ENCODE results near the gene PPARD. TPM values are rescaled to one million over a fixed set of nuclear protein-coding genes. Genes with fewer than 3 reads are reported as not detected.

PPARD gene
- polyA plus RNA-seq, 1 donor from 2014 or later = 1.3 TPM

GRCh38 chr6:35365594-35366203, 23.3 kb downstream of the PPARD start:
- no peak overlapping the region for H3K4me3 ChIP-seq (ENCODE audit: low read length)
- no peak overlapping the region for H2AFZ ChIP-seq (ENCODE audit: low read depth, low read length)
- no peak overlapping the region for H3K9ac ChIP-seq (ENCODE audit: low read length)
- H3K9me3 ChIP-seq (ENCODE audit: low read length) = no peaks in the 10 kb centered on the region
- no peaks in the 10 kb centered on the region for H3K79me2 ChIP-seq (replicated peaks; ENCODE audit: insufficient read depth, low read length)
- TF ChIP-seq MXI1 (conservative IDR thresholded peaks at IDR 0.05; ENCODE audit: poor library complexity, severe bottlenecking) (no peak), EP300 (conservative IDR thresholded peaks at IDR 0.05; ENCODE audit: poor library complexity, severe bottlenecking) (no peak), SMC3 (conservative IDR thresholded peaks at IDR 0.05; ENCODE audit: poor library complexity) (no peak), RAD21 (conservative IDR thresholded peaks at IDR 0.05) (no peak), EZH2 (IDR thresholded peaks at IDR 0.05; ENCODE audit: borderline replicate concordance, insufficient read depth, low read length, poor library complexity, severe bottlenecking) (no peak), TAF1 (IDR thresholded peaks at IDR 0.05; ENCODE audit: low read depth) (no peak), POLR2AphosphoS5 (IDR thresholded peaks at IDR 0.05) (no peak), REST (IDR thresholded peaks at IDR 0.05; ENCODE audit: borderline replicate concordance) (no peak), CTCF (IDR thresholded peaks at IDR 0.05; ENCODE audit: poor library complexity, severe bottlenecking) (no peak)
- H3K36me3 ChIP-seq (ENCODE audit: insufficient read depth, low read length) = no peaks in the 10 kb centered on the region
- H3K27ac ChIP-seq (ENCODE audit: low read length) = no peak overlapping the region
- no peaks in the 10 kb centered on the region for H4K20me1 ChIP-seq (ENCODE audit: insufficient read depth)
- H3K4me2 ChIP-seq (ENCODE audit: low read length) = no peak overlapping the region
- H3F3A ChIP-seq (ENCODE audit: insufficient read depth, low read length, poor library complexity, severe bottlenecking) = no peaks in the 10 kb centered on the region
- H3K27me3 ChIP-seq (ENCODE audit: insufficient read depth, low read depth, low read length) = no peaks in the 10 kb centered on the region
- H3K9me2 ChIP-seq (ENCODE audit: insufficient read depth, low read length) = no peaks in the 10 kb centered on the region

- no peaks in the 10 kb centered on the region for H3K79me2 ChIP-seq (replicated peaks; ENCODE audit: insufficient read depth, low read length)
- no peaks in the 10 kb centered on the region for H3F3A ChIP-seq (ENCODE audit: insufficient read depth, low read length, poor library complexity, severe bottlenecking)
- H2AFZ ChIP-seq (ENCODE audit: low read depth, low read length) = no peak overlapping the region
- H3K27ac ChIP-seq (ENCODE audit: low read length) = no peak overlapping the region
- TF ChIP-seq CTCF (IDR thresholded peaks at IDR 0.05; ENCODE audit: poor library complexity, severe bottlenecking) (no peak), EZH2 (IDR thresholded peaks at IDR 0.05; ENCODE audit: borderline replicate concordance, insufficient read depth, low read length, poor library complexity, severe bottlenecking) (no peak), TAF1 (IDR thresholded peaks at IDR 0.05; ENCODE audit: low read depth) (no peak), RAD21 (conservative IDR thresholded peaks at IDR 0.05) (no peak), REST (IDR thresholded peaks at IDR 0.05; ENCODE audit: borderline replicate concordance) (no peak), MXI1 (conservative IDR thresholded peaks at IDR 0.05; ENCODE audit: poor library complexity, severe bottlenecking) (no peak), SMC3 (conservative IDR thresholded peaks at IDR 0.05; ENCODE audit: poor library complexity) (no peak), POLR2AphosphoS5 (IDR thresholded peaks at IDR 0.05) (no peak), EP300 (conservative IDR thresholded peaks at IDR 0.05; ENCODE audit: poor library complexity, severe bottlenecking) (no peak)
- no peaks in the 10 kb centered on the region for H3K9me2 ChIP-seq (ENCODE audit: insufficient read depth, low read length)
- H3K9ac ChIP-seq (ENCODE audit: low read length) = no peak overlapping the region
- no peak overlapping the region for H3K4me2 ChIP-seq (ENCODE audit: low read length)
- no peaks in the 10 kb centered on the region for H3K27me3 ChIP-seq (ENCODE audit: insufficient read depth, low read depth, low read length)
- H3K36me3 ChIP-seq (ENCODE audit: insufficient read depth, low read length) = no peaks in the 10 kb centered on the region
- H4K20me1 ChIP-seq (ENCODE audit: insufficient read depth) = no peaks in the 10 kb centered on the region
- no peak overlapping the region for H3K4me3 ChIP-seq (ENCODE audit: low read length)
- H3K9me3 ChIP-seq (ENCODE audit: low read length) = no peaks in the 10 kb centered on the region
These were observed 23.8 kb downstream of the PPARD start for GRCh38 chr6:35366204-35366596.

All from neural cell (in vitro differentiated cells).